Stimulated activated CD4-positive, alpha-beta T cell treated with anti-CD3 and anti-CD28 coated beads, TNF-alpha, amount 100 ng/mL, for 24 hours (primary cell): ENCODE measurements around the gene MYL10.

Source experiments
- DNase-seq, 3 experiments: peaks; one replicate each; pipeline ENCODE4 v3.0.0-alpha.2; 2020; ENCODE audit warnings: low read depth in 3 of 3

The MYL10 gene

DNA sequence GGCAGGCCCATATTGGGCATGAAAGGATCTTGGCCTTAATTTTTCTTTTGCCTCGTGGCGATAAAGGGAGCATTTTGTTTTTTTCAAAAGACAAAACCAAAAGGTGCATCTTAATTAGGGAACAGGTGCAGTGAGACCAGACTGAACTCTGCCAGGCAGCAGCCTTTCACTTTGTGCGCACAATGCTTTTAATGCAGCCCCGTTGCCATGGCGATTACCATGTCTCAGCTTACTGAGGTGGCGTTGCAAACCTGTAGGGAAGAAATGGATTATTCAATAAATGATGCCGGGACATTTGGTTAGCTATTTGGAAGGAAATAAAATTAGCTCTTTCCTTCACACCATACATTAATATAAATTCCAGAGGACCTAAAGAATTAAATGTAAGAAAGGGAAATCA is 61.9 kb downstream of the MYL10 start:
- no peak for DNase-seq

DNA sequence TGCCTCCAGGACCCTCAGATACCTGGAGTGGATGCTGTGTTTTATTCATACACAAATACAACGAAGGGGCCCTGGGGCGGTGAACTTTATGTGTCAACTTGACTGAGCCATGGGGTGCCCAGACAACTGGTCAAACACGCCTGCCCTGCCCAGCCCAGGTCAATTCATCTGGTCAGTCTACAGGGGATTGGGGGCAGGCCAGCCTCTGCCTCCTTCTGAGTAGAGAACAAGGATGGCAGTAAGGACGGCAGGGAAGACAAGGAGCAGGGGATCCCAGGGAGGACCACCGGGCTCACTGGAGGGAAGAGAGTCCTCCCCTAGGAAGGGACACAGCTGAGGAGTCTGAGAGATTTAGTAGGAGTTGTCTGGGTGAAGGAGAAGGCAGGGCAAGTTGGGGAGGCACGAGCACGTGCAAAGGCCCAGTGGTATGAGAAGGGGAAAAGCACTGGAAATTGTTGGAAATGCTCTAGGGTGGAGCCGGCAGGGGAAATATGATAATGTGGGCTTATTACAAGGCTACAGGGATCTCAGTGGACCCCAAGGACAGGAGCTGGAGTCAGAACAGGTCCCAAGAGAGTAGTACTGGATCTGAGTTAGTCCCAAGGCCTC is 63.4 kb downstream of the MYL10 start:
- no peak for DNase-seq

DNA sequence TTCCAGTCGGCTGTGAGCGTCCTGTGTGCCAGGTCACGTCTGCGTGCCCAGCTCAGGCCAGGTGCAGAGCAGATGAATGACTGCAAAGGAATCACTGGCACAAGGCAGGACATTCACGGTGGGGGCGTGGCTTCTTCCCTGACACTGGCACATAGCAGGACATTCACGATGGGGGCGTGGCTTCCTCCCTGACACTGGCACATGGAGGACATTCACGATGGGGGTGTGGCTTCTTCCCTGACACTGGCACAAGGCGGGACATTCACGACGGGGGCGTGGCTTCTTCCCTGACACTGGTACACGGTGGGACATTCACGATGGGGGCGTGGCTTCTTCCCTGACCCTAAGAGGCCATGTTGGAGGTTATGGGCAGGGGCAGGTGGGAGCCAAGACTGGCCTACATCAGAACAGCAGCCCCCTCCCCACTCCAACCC is 64.3 kb downstream of the MYL10 start:
- DNase-seq, result no peak

DNA sequence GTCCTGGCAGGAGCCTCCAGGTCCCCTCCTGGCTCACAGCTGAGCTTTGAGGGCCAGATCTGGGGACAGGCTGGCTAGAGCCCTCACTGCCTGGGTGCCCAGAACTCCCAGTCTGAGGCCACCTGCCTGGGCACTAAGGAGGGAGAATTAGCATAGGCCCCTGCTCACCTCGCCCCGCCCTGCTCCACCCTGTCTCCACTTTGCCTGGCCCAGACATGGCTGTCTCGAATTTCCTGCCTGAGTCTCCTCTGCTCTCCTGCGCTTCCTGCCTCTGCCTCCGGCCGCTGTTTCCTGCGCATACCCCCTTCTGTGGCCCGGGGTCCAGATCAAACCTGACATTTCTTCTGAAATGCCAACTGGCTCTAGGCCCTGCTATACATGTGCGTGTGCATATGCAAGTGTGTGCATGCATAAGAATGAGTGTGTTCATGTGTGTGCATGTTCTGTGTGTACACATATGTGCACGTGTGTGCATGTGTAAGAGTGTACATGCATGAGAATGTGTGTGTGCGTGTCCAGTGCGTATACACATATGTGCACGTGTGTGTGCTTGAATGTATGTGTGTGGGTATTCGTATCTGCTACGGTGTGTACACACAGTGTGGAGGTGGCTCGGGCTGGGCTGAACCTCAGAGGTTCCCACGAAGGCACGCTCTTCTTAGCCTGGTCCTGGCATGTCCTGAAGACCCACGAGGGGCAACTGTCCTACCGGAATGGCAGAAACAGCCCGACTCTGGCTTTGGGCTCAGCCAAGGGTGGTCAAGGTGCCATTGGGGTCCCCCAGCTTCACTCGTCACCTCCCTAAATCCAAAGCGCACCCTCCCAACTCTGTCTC is 64.9 kb downstream of the MYL10 start:
- no peak for DNase-seq
